Natural killer cell treated with Interleukin-12 subunit alpha and Interleukin-12 subunit beta and Interleukin-15 and Interleukin-18, amount 100 ng/mL, for 72 hours (primary cell): ENCODE results near the gene C11orf16. TPM values are rescaled to one million over a fixed set of nuclear protein-coding genes. Genes with fewer than 3 reads are reported as not detected.
"Not testable (repeated sequence)": the region's sequence is repeated elsewhere in the genome, so short reads cannot be mapped to it uniquely, and the experiment has no call there.

Experiments used
- ATAC-seq, 2 donors: fragments of 150-1000 bp; cut with Tn5 transposase in 1 of 2; sonication (Bioruptor Pico), chemical (Tn5 transposase) in 1 of 2; 2 replicates each; pipeline ENCODE4 v1.10.0; 2021
- DNase-seq: peaks from one replicate; pipeline ENCODE4 v3.0.0; 2022; ENCODE audit warnings: low spot score
- H3K27ac Mint-ChIP-seq, 2 donors: 1 replicate in 1 of 2; 2 replicates in 1 of 2; pipeline ENCODE4 v1.8.0; 2022; ENCODE audit warnings: mixed read lengths in 2 of 2, mild to moderate bottlenecking in 1 of 2, moderate library complexity in 1 of 2
- H3K27me3 Mint-ChIP-seq, 2 donors: 1 replicate in 1 of 2; 2 replicates in 1 of 2; pipeline ENCODE4 v1.8.0; 2022; ENCODE audit warnings: mixed read lengths in 2 of 2
- H3K36me3 Mint-ChIP-seq: one replicate; pipeline ENCODE4 v1.8.0; 2022; ENCODE audit warnings: mixed read lengths
- H3K4me1 Mint-ChIP-seq, 2 donors: 1 replicate in 1 of 2; 2 replicates in 1 of 2; pipeline ENCODE4 v1.8.0; 2022; ENCODE audit warnings: low read depth in 2 of 2, mixed read lengths in 2 of 2, mild to moderate bottlenecking in 1 of 2
- H3K4me3 Mint-ChIP-seq: one replicate; pipeline ENCODE4 v1.8.0; 2022; ENCODE audit warnings: mixed read lengths
- H3K9me3 Mint-ChIP-seq: 2 replicates; pipeline ENCODE4 v1.8.0; 2022; ENCODE audit warnings: mixed read lengths
- total RNA-seq, 2 donors: library from RNA; stranded (reverse); gene quantifications; one replicate each; pipeline ENCODE4 v1.2.3, GENCODE V29; 2022

Gene C11orf16
- total RNA-seq, 2 donors from 2014 or later: not detected

- Mint-ChIP-seq H3K27me3 (no peaks in the 10 kb centered on the region), H3K4me1 (peaks cover 20 to 26% of the 10 kb centered on the region in 2 donors), H3K4me3 (peak overlapping the region; percentile 34), H3K36me3 (peaks cover 4% of the 10 kb centered on the region), H3K27ac (no peak overlapping the region), H3K9me3 (no peaks in the 10 kb centered on the region)
- peak in 1 of 2 donors; percentile 65 for ATAC-seq
- no peak for DNase-seq
Observed at GRCh38 chr11:8956860-8957259, 24.1 kb upstream of the C11orf16 start.

GRCh38 chr11:8948886-8949285, 16.1 kb upstream of the C11orf16 start:
- Mint-ChIP-seq H3K4me3 (no peak overlapping the region), H3K36me3 (peaks cover 18% of the 10 kb centered on the region), H3K27me3 (no peaks in the 10 kb centered on the region), H3K27ac (no peak overlapping the region), H3K9me3 (no peaks in the 10 kb centered on the region), H3K4me1 (peaks cover 0 to under 1% of the 10 kb centered on the region in 2 donors)
- ATAC-seq (no peak), DNase-seq (no peak)

GRCh38 chr11:8947230-8947943, 14.6 kb upstream of the C11orf16 start:
- no peak overlapping the region for H3K27ac Mint-ChIP-seq
- no peaks in the 10 kb centered on the region for H3K4me1 Mint-ChIP-seq
- no peaks in the 10 kb centered on the region for H3K27me3 Mint-ChIP-seq
- no peak overlapping the region for H3K4me3 Mint-ChIP-seq
- no peak for ATAC-seq
- no peaks in the 10 kb centered on the region for H3K9me3 Mint-ChIP-seq
- peaks cover 18% of the 10 kb centered on the region for H3K36me3 Mint-ChIP-seq
- no peak for DNase-seq

GRCh38 chr11:8942518-8943066, 9.8 kb upstream of the C11orf16 start, which contains the start of gene ASCL3:
TSS of gene ASCL3 (minus strand) at chr11:8943016. CDS start at chr11:8938161, 4,855 bp downstream.
- H3K4me3 Mint-ChIP-seq: no peak within 1 kb of the TSS

GRCh38 chr11:8941341-8942103, 8.8 kb upstream of the C11orf16 start:
- Mint-ChIP-seq H3K4me3 (no peak overlapping the region), H3K9me3 (no peaks in the 10 kb centered on the region), H3K27me3 (peaks cover 0 to 7% of the 10 kb centered on the region in 2 donors), H3K27ac (no peak overlapping the region), H3K36me3 (no peaks in the 10 kb centered on the region), H3K4me1 (no peaks in the 10 kb centered on the region)
- ATAC-seq (no peak), DNase-seq (no peak)

More at GRCh38 chr11:8942518-8943066, 9.8 kb upstream of the C11orf16 start, which contains the start of gene ASCL3:
- no peaks in the 10 kb centered on the region for H3K4me1 Mint-ChIP-seq
- no peak within 1 kb of the TSS for H3K27ac Mint-ChIP-seq
- no peak for ATAC-seq
- peaks cover 0 to 7% of the 10 kb centered on the region in 2 donors for H3K27me3 Mint-ChIP-seq
- no peak for DNase-seq
- H3K9me3 Mint-ChIP-seq: no peaks in the 10 kb centered on the region
- H3K36me3 Mint-ChIP-seq: peaks cover 5% of the 10 kb centered on the region

GRCh38 chr11:8937659-8938058, 4.9 kb upstream of the C11orf16 start:
- Mint-ChIP-seq H3K36me3 (no peaks in the 10 kb centered on the region), H3K4me3 (no peak overlapping the region), H3K9me3 (no peaks in the 10 kb centered on the region), H3K4me1 (no peaks in the 10 kb centered on the region), H3K27me3 (peaks cover 0 to 7% of the 10 kb centered on the region in 2 donors), H3K27ac (no peak overlapping the region)
- DNase-seq (no peak), ATAC-seq (no peak)

GRCh38 chr11:8937159-8937558, 4.4 kb upstream of the C11orf16 start:
- no peak for ATAC-seq
- no peak overlapping the region for H3K4me3 Mint-ChIP-seq
- H3K27ac Mint-ChIP-seq: no peak overlapping the region

GRCh38 chr11:8935789-8936188, 3.0 kb upstream of the C11orf16 start:
- not testable (repeated sequence) for H3K27ac Mint-ChIP-seq, H3K4me1 Mint-ChIP-seq, H3K36me3 Mint-ChIP-seq, H3K27me3 Mint-ChIP-seq, DNase-seq, H3K9me3 Mint-ChIP-seq, H3K4me3 Mint-ChIP-seq, ATAC-seq

More at GRCh38 chr11:8937159-8937558, 4.4 kb upstream of the C11orf16 start:
- DNase-seq: no peak
- no peaks in the 10 kb centered on the region for H3K9me3 Mint-ChIP-seq
- no peaks in the 10 kb centered on the region for H3K36me3 Mint-ChIP-seq
- H3K27me3 Mint-ChIP-seq: peaks cover 0 to 7% of the 10 kb centered on the region in 2 donors
- H3K4me1 Mint-ChIP-seq: no peaks in the 10 kb centered on the region

GRCh38 chr11:8934742-8935488, 2.2 kb upstream of the C11orf16 start:
- no peak for ATAC-seq

GRCh38 chr11:8933931-8934330, 1.2 kb upstream of the C11orf16 start:
- H3K27me3 Mint-ChIP-seq: no peaks in the 10 kb centered on the region
- ATAC-seq: no peak
- DNase-seq: no peak
- no peaks in the 10 kb centered on the region for H3K36me3 Mint-ChIP-seq
- H3K4me1 Mint-ChIP-seq: no peaks in the 10 kb centered on the region
- no peaks in the 10 kb centered on the region for H3K9me3 Mint-ChIP-seq
- H3K4me3 Mint-ChIP-seq: no peak overlapping the region
- no peak overlapping the region for H3K27ac Mint-ChIP-seq

More at GRCh38 chr11:8934742-8935488, 2.2 kb upstream of the C11orf16 start:
- Mint-ChIP-seq H3K36me3 (no peaks in the 10 kb centered on the region), H3K27me3 (no peaks in the 10 kb centered on the region), H3K9me3 (no peaks in the 10 kb centered on the region), H3K27ac (no peak overlapping the region), H3K4me1 (no peaks in the 10 kb centered on the region), H3K4me3 (no peak overlapping the region)
- no peak for DNase-seq

- no peaks in the 10 kb centered on the region for H3K36me3 Mint-ChIP-seq
- no peaks in the 10 kb centered on the region for H3K27me3 Mint-ChIP-seq
- H3K27ac Mint-ChIP-seq: no peak overlapping the region
- H3K9me3 Mint-ChIP-seq: no peaks in the 10 kb centered on the region
- H3K4me1 Mint-ChIP-seq: no peaks in the 10 kb centered on the region
- ATAC-seq (no peak), DNase-seq (no peak)
- H3K4me3 Mint-ChIP-seq: no peak overlapping the region
Observed at GRCh38 chr11:8930456-8931175, 2.1 kb downstream of the C11orf16 start.

- no peaks in the 10 kb centered on the region for H3K36me3 Mint-ChIP-seq
- H3K9me3 Mint-ChIP-seq: no peaks in the 10 kb centered on the region
- DNase-seq: no peak
- H3K27ac Mint-ChIP-seq: no peak overlapping the region
- no peak overlapping the region for H3K4me3 Mint-ChIP-seq
- ATAC-seq: no peak
- H3K4me1 Mint-ChIP-seq: no peaks in the 10 kb centered on the region
- no peaks in the 10 kb centered on the region for H3K27me3 Mint-ChIP-seq
Observed at GRCh38 chr11:8928981-8929615, 3.6 kb downstream of the C11orf16 start.

GRCh38 chr11:8928205-8928604, 4.5 kb downstream of the C11orf16 start:
- no peak overlapping the region for H3K27ac Mint-ChIP-seq
- H3K27me3 Mint-ChIP-seq: no peaks in the 10 kb centered on the region
- no peaks in the 10 kb centered on the region for H3K4me1 Mint-ChIP-seq
- ATAC-seq (no peak), DNase-seq (no peak)
- H3K36me3 Mint-ChIP-seq: no peaks in the 10 kb centered on the region
- H3K9me3 Mint-ChIP-seq: no peaks in the 10 kb centered on the region
- H3K4me3 Mint-ChIP-seq: no peak overlapping the region
